ENCODE measurements around the gene CEP72.

GRCh38 chr5:570886-571285, 41.3 kb upstream of the CEP72 start:
- TF ChIP-seq CTCF (optimal IDR thresholded peaks at IDR 0.05 in 1 of 3, IDR thresholded peaks at IDR 0.05 in 1 of 3, conservative IDR thresholded peaks at IDR 0.05 in 1 of 3; ENCODE audit: extremely low read depth in 1 of 3, insufficient read depth in 2 of 3, low read length in 3 of 3) = no peak
- TF ChIP-seq EZH2 (IDR thresholded peaks at IDR 0.05; ENCODE audit: low read length) = no peak

All from keratinocyte (primary cell).